GM12872 (cell line): Measurements from ENCODE around the gene HSP90AB1.

Experiments
- CTCF ChIP-seq: IDR thresholded peaks from 3 replicates; pipeline ENCODE4 v1.5.1; 2011; ENCODE audit warnings: low read depth, mild to moderate bottlenecking, low read length, moderate library complexity; ENCODE audit not compliant: insufficient read depth

HSP90AB1 gene

GRCh38 chr6:44284867-44285266 lies 38.0 kb downstream of the HSP90AB1 start:
- TF ChIP-seq CTCF = no peak

GRCh38 chr6:44285552-44286284 lies 38.8 kb downstream of the HSP90AB1 start:
- TF ChIP-seq CTCF = no peak

- no peak for TF ChIP-seq CTCF
Measured at GRCh38 chr6:44286285-44286565, 39.3 kb downstream of the HSP90AB1 start.

GRCh38 chr6:44286747-44287146 lies 39.8 kb downstream of the HSP90AB1 start:
- no peak for TF ChIP-seq CTCF

GRCh38 chr6:44289726-44290260 lies 42.9 kb downstream of the HSP90AB1 start:
- TF ChIP-seq CTCF = no peak

DNA sequence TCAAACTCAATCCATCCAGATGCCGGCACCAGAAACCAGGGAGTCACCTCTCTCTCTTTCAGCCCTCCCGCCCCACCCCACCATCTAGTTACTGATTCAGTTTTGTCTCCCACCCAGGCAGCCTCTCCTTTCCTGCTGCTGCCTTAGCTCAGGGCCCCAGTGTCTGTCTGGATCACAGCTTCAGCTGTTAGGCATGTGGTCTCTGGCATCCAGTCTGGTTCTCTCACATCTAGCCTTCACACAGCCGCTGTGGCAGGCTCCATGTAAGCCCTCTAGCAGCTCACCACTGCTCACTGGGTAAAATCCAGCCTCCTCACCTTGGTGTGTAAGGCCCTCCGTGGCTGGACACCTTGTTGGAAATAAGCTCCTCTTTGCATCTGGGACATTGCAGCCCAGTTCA lies 44.9 kb downstream of the HSP90AB1 start:
- no peak for TF ChIP-seq CTCF

GRCh38 chr6:44292661-44293365 lies 45.9 kb downstream of the HSP90AB1 start:
- TF ChIP-seq CTCF = no peak
